HepG2 (cell line): ENCODE results near the gene GNG3. TPM values are rescaled to one million over a fixed set of nuclear protein-coding genes. Genes with fewer than 3 reads are reported as not detected.
A peak's percentile ranks its signal among the peaks of the same experiment; 100 is the strongest.

Source experiments
- E2F1 ChIP-seq: sonication (generic); formaldehyde crosslinking; IDR thresholded peaks from 2 replicates; pipeline ENCODE4 v1.5.0; 2020; ENCODE audit warnings: missing genetic modification reagents
- HBP1 ChIP-seq: IDR thresholded peaks from 2 replicates; pipeline ENCODE4 v1.6.1; 2016; ENCODE audit warnings: low read depth, control low read depth
- HES4 ChIP-seq: sonication (generic); formaldehyde crosslinking; IDR thresholded peaks from 2 replicates; pipeline ENCODE4 v1.9.0; 2021; ENCODE audit warnings: mild to moderate bottlenecking, missing genetic modification reagents, borderline replicate concordance
- HNF1B ChIP-seq: sonication (generic); formaldehyde crosslinking; IDR thresholded peaks from 2 replicates; pipeline ENCODE4 v1.5.1; 2020; ENCODE audit warnings: mild to moderate bottlenecking, moderate library complexity, missing genetic modification reagents
- KMT2A ChIP-seq: sonication (generic); formaldehyde crosslinking; IDR thresholded peaks from 2 replicates; pipeline ENCODE4 v1.4.0; 2020; ENCODE audit warnings: missing genetic modification reagents
- NCOA2 ChIP-seq: sonication (generic); formaldehyde crosslinking; IDR thresholded peaks from 2 replicates; pipeline ENCODE4 v1.8.0; 2022; ENCODE audit warnings: inconsistent platforms
- PATZ1 ChIP-seq: sonication (generic); formaldehyde crosslinking; IDR thresholded peaks from 2 replicates; pipeline ENCODE4 v1.4.0; 2020; ENCODE audit warnings: missing genetic modification reagents
- PTBP1 ChIP-seq: fragments of 200-400 bp; formaldehyde crosslinking; IDR thresholded peaks from 2 replicates; pipeline ENCODE4 v1.6.1; 2018; ENCODE audit warnings: low read length, low read depth; ENCODE audit not compliant: poor library complexity, severe bottlenecking
- RAD21 ChIP-seq: fragments of 450-650 bp; formaldehyde crosslinking; IDR thresholded peaks from 2 replicates; pipeline ENCODE4 v1.5.0; 2020; ENCODE audit warnings: mild to moderate bottlenecking
- ZBTB26 ChIP-seq: IDR thresholded peaks from 2 replicates; pipeline ENCODE4 v1.6.1; 2016; ENCODE audit warnings: missing compliant biosample characterization, missing genetic modification reagents, borderline replicate concordance
- ZNF253 ChIP-seq: sonication (generic); formaldehyde crosslinking; IDR thresholded peaks from 2 replicates; pipeline ENCODE4 v1.8.0; 2022; ENCODE audit warnings: mild to moderate bottlenecking, missing genetic modification reagents, borderline replicate concordance
- ZNF264 ChIP-seq: sonication (generic); formaldehyde crosslinking; IDR thresholded peaks from 2 replicates; pipeline ENCODE4 v1.4.0; 2020; ENCODE audit warnings: missing genetic modification reagents
- ZNF557 ChIP-seq: sonication (generic); formaldehyde crosslinking; IDR thresholded peaks from 2 replicates; pipeline ENCODE4 v1.4.0; 2020; ENCODE audit warnings: missing genetic modification reagents
- ZNF569 ChIP-seq: sonication (generic); formaldehyde crosslinking; IDR thresholded peaks from 2 replicates; pipeline ENCODE4 v1.5.0; 2020; ENCODE audit warnings: mild to moderate bottlenecking, missing genetic modification reagents, moderate library complexity, borderline replicate concordance
- ZNF572 ChIP-seq: sonication (generic); formaldehyde crosslinking; IDR thresholded peaks from 2 replicates; pipeline ENCODE4 v1.5.1; 2020; ENCODE audit warnings: mild to moderate bottlenecking, missing genetic modification reagents
- ZNF687 ChIP-seq: sonication (generic); formaldehyde crosslinking; IDR thresholded peaks from 2 replicates; pipeline ENCODE4 v1.5.1; 2020; ENCODE audit warnings: mild to moderate bottlenecking, missing genetic modification reagents, moderate library complexity
- ZNF790 ChIP-seq: sonication (generic); formaldehyde crosslinking; IDR thresholded peaks from 2 replicates; pipeline ENCODE4 v1.8.0; 2022; ENCODE audit warnings: missing genetic modification reagents, mild to moderate bottlenecking, borderline replicate concordance
- polyA plus RNA-seq, 8 experiments: library from polyadenylated mRNA; depleted of rRNA in 3 of 8; stranded (reverse) in 7 of 8; unstranded in 1 of 8; fragments of >200 nt; fragmentation: Illumina TruSeq in 4 of 8; extraction: Trizol in 4 of 8; gene quantifications; 2 replicates each; pipeline versions ENCODE4 v1.2.1 to v1.2.3, GENCODE V29; 2011 to 2016; ENCODE audit warnings: low read depth in 4 of 8, missing spikeins in 1 of 8, mixed read lengths in 1 of 8; ENCODE audit not compliant: insufficient read depth in 1 of 8
- total RNA-seq, 5 experiments: library from RNA; depleted of rRNA; stranded (reverse); fragments of >200 nt; fragmentation: Illumina TruSeq; extraction: Trizol; gene quantifications; 2 replicates each; pipeline ENCODE4 v1.2.3, GENCODE V29; 2016; ENCODE audit warnings: low read depth in 1 of 5

The GNG3 gene
- total and polyA plus RNA-seq, 2 of the 13 experiments (the other 11 are each of a cell fraction or from before 2014, with no cell fraction given) = not detected

GRCh38 chr11:62665599-62666258 lies 41.7 kb upstream of the GNG3 start (continued):
- peak; percentile 11 for TF ChIP-seq PTBP1
- TF ChIP-seq ZNF572 (CRISPR knock-in tag) = no peak
- TF ChIP-seq ZNF790 (CRISPR knock-in tag) = 0 out of 2 replicates have a peak, but pooled peaks have one; percentile 49
- TF ChIP-seq ZBTB26 (CRISPR knock-in tag) = no peak
- TF ChIP-seq E2F1 (CRISPR knock-in tag) = 0 out of 2 replicates have a peak, but pooled peaks have one; percentile 24
- no peak for TF ChIP-seq NCOA2 (CRISPR knock-in tag)
- TF ChIP-seq HBP1 (CRISPR knock-in tag) = no peak
- TF ChIP-seq HES4 (CRISPR knock-in tag) = no peak
- TF ChIP-seq ZNF557 = no peak
- TF ChIP-seq ZNF687 (CRISPR knock-in tag) = peak; percentile 58
- no peak for TF ChIP-seq HNF1B (CRISPR knock-in tag)
- TF ChIP-seq ZNF253 (CRISPR knock-in tag) = no peak
- TF ChIP-seq KMT2A (CRISPR knock-in tag) = peak; percentile 23; the same call in 1 of the 2 replicates
- TF ChIP-seq RAD21 (CRISPR knock-in tag) = 0 out of 2 replicates have a peak, but pooled peaks have one; percentile 4
- TF ChIP-seq ZNF264 (CRISPR knock-in tag) = 0 out of 2 replicates have a peak, but pooled peaks have one; percentile 13
- TF ChIP-seq ZNF569 (CRISPR knock-in tag) = 0 out of 2 replicates have a peak, but pooled peaks have one; percentile 18
- peak; percentile 54; the same call in 1 of the 2 replicates for TF ChIP-seq PATZ1 (CRISPR knock-in tag)
